ENCODE measurements around the gene CELF4.

DNA sequence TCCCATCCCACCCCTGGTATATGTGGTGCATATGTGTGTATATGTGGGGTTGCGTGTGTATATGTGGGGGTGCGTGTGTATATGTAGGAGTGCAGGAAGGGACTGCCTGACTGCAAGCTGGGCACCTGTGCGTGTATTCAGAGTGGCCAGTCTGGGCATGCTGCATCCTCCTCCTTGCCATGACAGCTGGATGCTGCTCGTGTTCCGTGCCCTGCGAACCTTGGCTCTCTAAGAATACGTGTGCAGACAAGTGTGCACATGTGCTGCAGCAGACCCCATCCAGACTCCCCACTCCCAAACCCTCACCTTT lies 222.1 kb downstream of the CELF4 start:
- TF ChIP-seq POLR2A (IDR thresholded peaks at IDR 0.05; ENCODE audit: low read depth, low read length) (no peak), TAF1 (IDR thresholded peaks at IDR 0.05; ENCODE audit: borderline replicate concordance, low read depth, low read length) (no peak), POLR2AphosphoS5 (IDR thresholded peaks at IDR 0.05; ENCODE audit: low read depth, low read length) (no peak)

Data from GM12892 (cell line).